Measurements from ENCODE around the gene CASP8AP2. TPM values are rescaled to one million over a fixed set of nuclear protein-coding genes. Genes with fewer than 3 reads are reported as not detected.
A peak's percentile ranks its signal among the peaks of the same experiment; 100 is the strongest.
"Not testable (repeated sequence)": the region's sequence is repeated elsewhere in the genome, so short reads cannot be mapped to it uniquely, and the experiment has no call there.

The CASP8AP2 gene
- total RNA-seq: 10 to 100 TPM in 3 of 4 donors, 1 to 10 TPM in 1; 6.0 to 17.2 (median 11.3) TPM

GRCh38 chr6:89829472-89830169 is at the start of gene CASP8AP2:
Gene CASP8AP2 (plus strand): TSS chr6:89829880.
- H3K27ac ChIP-seq: peak within 1 kb of the TSS; percentile 89 to 94 (median 92)
- intact Hi-C loops (cut with DNase I): no loop called here
- peaks cover 8 to 21% (median 13%) of the 10 kb centered on the region in 3 donors for H3K4me1 ChIP-seq
- peaks cover 0 to 25% (median 0%) of the 10 kb centered on the region in 3 donors for H3K36me3 ChIP-seq
- no peaks in the 10 kb centered on the region for H3K27me3 ChIP-seq
- H3K4me3 ChIP-seq: peak within 1 kb of the TSS; percentile 80 to 98 (median 92)
- 0% methylated on average over 10 to 33 of the region's 41 CpGs for WGBS, 2 donors
- DNase-seq: peak; percentile 86
- no peaks in the 10 kb centered on the region for H3K9me3 ChIP-seq
- TF ChIP-seq CTCF (IDR thresholded peaks at IDR 0.05) (peak in 1 of 6 experiments; percentile 13), POLR2A (IDR thresholded peaks at IDR 0.05) (peak in 3 of 4 donors; percentile 46 to 70 (median 70))

- intact Hi-C loops (cut with DNase I): loop anchor here (10.0 kb wide), 1 partner anchor 107 kb away; no protein-coding TSS in a partner anchor
- Histone ChIP-seq H3K27ac (no peak overlapping the region), H3K27me3 (no peaks in the 10 kb centered on the region), H3K9me3 (peaks cover 0 to 5% (median 0%) of the 10 kb centered on the region in 3 donors), H3K4me3 (no peak overlapping the region), H3K4me1 (peaks cover 0 to 8% (median 0%) of the 10 kb centered on the region in 3 donors), H3K36me3 (peaks cover 0 to 99% (median 27%) of the 10 kb centered on the region in 3 donors)
- TF ChIP-seq POLR2A (IDR thresholded peaks at IDR 0.05) (no peak), CTCF (IDR thresholded peaks at IDR 0.05) (no peak)
- DNase-seq: no peak
- 85 to 90% methylated on average over 6 of the region's 6 CpGs for WGBS, 2 donors
These were observed 48.3 kb upstream of the CASP8AP2 start for GRCh38 chr6:89781070-89782034.

GRCh38 chr6:89782222-89782621 is 47.5 kb upstream of the CASP8AP2 start:
- Histone ChIP-seq H3K36me3 (peaks cover 0 to 99% (median 27%) of the 10 kb centered on the region in 3 donors), H3K4me3 (no peak overlapping the region), H3K4me1 (peaks cover 0 to 8% (median 0%) of the 10 kb centered on the region in 3 donors), H3K27ac (no peak overlapping the region), H3K9me3 (peaks cover 0 to 5% (median 0%) of the 10 kb centered on the region in 3 donors), H3K27me3 (no peaks in the 10 kb centered on the region)
- DNase-seq: no peak
- no peak for TF ChIP-seq CTCF (IDR thresholded peaks at IDR 0.05)
- TF ChIP-seq POLR2A (IDR thresholded peaks at IDR 0.05): no peak
- 55 to 80% methylated on average over 1 of the region's 1 CpG for WGBS, 2 donors
- intact Hi-C loops (cut with DNase I): loop anchor here (10.0 kb wide), 1 partner anchor 107 kb away; no protein-coding TSS in a partner anchor

GRCh38 chr6:89783293-89783692 is 46.4 kb upstream of the CASP8AP2 start:
- not testable (repeated sequence) for H3K27ac ChIP-seq, H3K27me3 ChIP-seq, H3K9me3 ChIP-seq, H3K4me1 ChIP-seq, H3K4me3 ChIP-seq, DNase-seq
- intact Hi-C loops (cut with DNase I): loop anchor here (10.0 kb wide), 1 partner anchor 108 kb away; no protein-coding TSS in a partner anchor
- H3K36me3 ChIP-seq: peaks cover 0 to 100% (median 27%) of the 10 kb centered on the region in 3 donors
- 95% methylated on average over 7 of the region's 7 CpGs for WGBS, 2 donors

- WGBS, 2 donors: 92 to 94% methylated on average over 6 of the region's 6 CpGs
- Histone ChIP-seq H3K9me3 (peaks cover 0 to 5% (median 0%) of the 10 kb centered on the region in 3 donors), H3K27me3 (no peaks in the 10 kb centered on the region), H3K4me1 (peaks cover 0 to 8% (median 0%) of the 10 kb centered on the region in 3 donors), H3K4me3 (no peak overlapping the region), H3K27ac (no peak overlapping the region), H3K36me3 (peaks cover 0 to 100% (median 31%) of the 10 kb centered on the region in 3 donors)
- no peak for DNase-seq
- TF ChIP-seq POLR2A (IDR thresholded peaks at IDR 0.05): no peak
- TF ChIP-seq CTCF (IDR thresholded peaks at IDR 0.05): no peak
- intact Hi-C loops (cut with DNase I): loop anchor here (10.0 kb wide), 1 partner anchor 110 kb away; no protein-coding TSS in a partner anchor
These were observed 44.8 kb upstream of the CASP8AP2 start for GRCh38 chr6:89784838-89785237.

All from esophagus squamous epithelium (tissue), 5 donors.